NCI-H2107 treated with DMSO at 0.1 percent for 48 hours (cell line): ENCODE data around the gene UCMA.

Source experiments
- DNase-seq: peaks from one replicate; lab custom pipeline; 2025; ENCODE audit not compliant: unreplicated experiment; lab: John Stamatoyannopoulos, UW

Gene UCMA

GRCh38 chr10:13189961-13190360 is 44.2 kb downstream of the UCMA start:
- no peak for DNase-seq

- DNase-seq = no peak
These were observed 45.6 kb downstream of the UCMA start for GRCh38 chr10:13188593-13188992.

GRCh38 chr10:13187135-13187534 is 47.0 kb downstream of the UCMA start:
- DNase-seq = no peak

GRCh38 chr10:13184730-13185514 is 49.3 kb downstream of the UCMA start:
- peak; percentile 44 for DNase-seq

- DNase-seq = no peak
These were observed 49.9 kb downstream of the UCMA start for GRCh38 chr10:13184276-13184675.

- DNase-seq = no peak
These were observed 50.5 kb downstream of the UCMA start for GRCh38 chr10:13183625-13184024.

- no peak for DNase-seq
These were observed 51.8 kb downstream of the UCMA start for GRCh38 chr10:13182424-13182823.

- DNase-seq = no peak
These were observed 53.4 kb downstream of the UCMA start for GRCh38 chr10:13180788-13181187.

- DNase-seq = no peak
These were observed 60.6 kb downstream of the UCMA start for GRCh38 chr10:13173616-13174015.
